Glutamatergic neuron (in vitro differentiated cells): ENCODE data around the gene CD44. TPM values are rescaled to one million over a fixed set of nuclear protein-coding genes. Genes with fewer than 3 reads are reported as not detected.

Source experiments
- DNase-seq: peaks from one replicate; pipeline ENCODE4 v3.0.0; 2022
- H3K27ac Mint-ChIP-seq: one replicate; pipeline ENCODE4 v1.8.0; 2020; ENCODE audit warnings: mild to moderate bottlenecking, mixed read lengths, inconsistent platforms; ENCODE audit not compliant: unreplicated experiment
- H3K27me3 Mint-ChIP-seq: one replicate; pipeline ENCODE4 v1.8.0; 2020; ENCODE audit warnings: mild to moderate bottlenecking, moderate library complexity, mixed read lengths, inconsistent platforms; ENCODE audit not compliant: unreplicated experiment
- H3K36me3 Mint-ChIP-seq: one replicate; pipeline ENCODE4 v1.8.0; 2020; ENCODE audit warnings: mild to moderate bottlenecking, mixed read lengths, inconsistent platforms; ENCODE audit not compliant: unreplicated experiment
- H3K4me1 Mint-ChIP-seq: one replicate; pipeline ENCODE4 v1.8.0; 2020; ENCODE audit warnings: mild to moderate bottlenecking, low read depth, mixed read lengths, inconsistent platforms; ENCODE audit not compliant: unreplicated experiment
- H3K4me3 Mint-ChIP-seq: one replicate; pipeline ENCODE4 v1.8.0; 2020; ENCODE audit warnings: mild to moderate bottlenecking, mixed read lengths, inconsistent platforms; ENCODE audit not compliant: unreplicated experiment
- H3K9me3 Mint-ChIP-seq: one replicate; pipeline ENCODE4 v1.8.0; 2020; ENCODE audit warnings: mild to moderate bottlenecking, moderate library complexity, mixed read lengths, inconsistent platforms; ENCODE audit not compliant: unreplicated experiment
- CTCF ChIP-seq: fragments of 200-600 bp; sonication (generic); IDR thresholded peaks from one replicate; pipeline ENCODE4 v1.5.0; 2021; ENCODE audit not compliant: partially characterized antibody, unreplicated experiment
- total RNA-seq: library from RNA; stranded (reverse); fragmentation: NEBNext Ultra II Directional; extraction: Animal tissue kit (Norgen Biotek cat#: 25700); gene quantifications from one replicate; pipeline ENCODE4 v1.2.1, GENCODE V29; 2021; ENCODE audit not compliant: unreplicated experiment

The CD44 gene
- total RNA-seq, 1 donor from 2014 or later: 0.71 TPM

GRCh38 chr11:35237351-35237750 is 98.4 kb downstream of the CD44 start:
- H3K4me3 Mint-ChIP-seq: no peak overlapping the region
- no peak for DNase-seq
- peaks cover 11% of the 10 kb centered on the region for H3K36me3 Mint-ChIP-seq
- no peaks in the 10 kb centered on the region for H3K4me1 Mint-ChIP-seq
- no peaks in the 10 kb centered on the region for H3K9me3 Mint-ChIP-seq
- H3K27me3 Mint-ChIP-seq: no peaks in the 10 kb centered on the region
- TF ChIP-seq CTCF: no peak
- H3K27ac Mint-ChIP-seq: no peak overlapping the region

- peak; percentile 96 for TF ChIP-seq CTCF
- Mint-ChIP-seq H3K4me3 (no peak overlapping the region), H3K4me1 (no peaks in the 10 kb centered on the region), H3K9me3 (no peaks in the 10 kb centered on the region), H3K27ac (no peak overlapping the region), H3K36me3 (peaks cover 11% of the 10 kb centered on the region), H3K27me3 (no peaks in the 10 kb centered on the region)
- peak; percentile 41 for DNase-seq
Measured at GRCh38 chr11:35237860-35238715, 99.1 kb downstream of the CD44 start.

DNA sequence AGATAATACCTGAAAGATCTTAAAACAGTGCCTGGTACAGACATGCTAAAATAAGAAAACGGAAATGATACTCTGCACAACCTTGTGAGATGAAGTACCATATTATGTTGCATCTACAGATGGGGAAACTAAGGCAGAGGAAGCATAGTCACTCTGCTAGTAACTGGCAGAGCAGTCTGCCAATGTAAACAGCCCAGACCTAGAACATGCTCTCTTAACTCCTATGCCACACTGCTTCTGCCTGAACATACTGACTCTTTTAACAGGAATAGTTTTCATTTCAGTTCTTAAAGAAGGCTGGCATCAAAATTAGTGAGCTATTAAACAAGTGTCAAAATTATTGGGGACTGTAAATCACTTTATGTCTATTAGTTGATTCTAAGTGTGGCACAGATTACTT is 99.9 kb downstream of the CD44 start:
- no peak for DNase-seq
- Mint-ChIP-seq H3K9me3 (no peaks in the 10 kb centered on the region), H3K4me3 (no peak overlapping the region), H3K36me3 (peaks cover 8% of the 10 kb centered on the region), H3K27ac (no peak overlapping the region), H3K4me1 (no peaks in the 10 kb centered on the region), H3K27me3 (no peaks in the 10 kb centered on the region)
- no peak for TF ChIP-seq CTCF

DNA sequence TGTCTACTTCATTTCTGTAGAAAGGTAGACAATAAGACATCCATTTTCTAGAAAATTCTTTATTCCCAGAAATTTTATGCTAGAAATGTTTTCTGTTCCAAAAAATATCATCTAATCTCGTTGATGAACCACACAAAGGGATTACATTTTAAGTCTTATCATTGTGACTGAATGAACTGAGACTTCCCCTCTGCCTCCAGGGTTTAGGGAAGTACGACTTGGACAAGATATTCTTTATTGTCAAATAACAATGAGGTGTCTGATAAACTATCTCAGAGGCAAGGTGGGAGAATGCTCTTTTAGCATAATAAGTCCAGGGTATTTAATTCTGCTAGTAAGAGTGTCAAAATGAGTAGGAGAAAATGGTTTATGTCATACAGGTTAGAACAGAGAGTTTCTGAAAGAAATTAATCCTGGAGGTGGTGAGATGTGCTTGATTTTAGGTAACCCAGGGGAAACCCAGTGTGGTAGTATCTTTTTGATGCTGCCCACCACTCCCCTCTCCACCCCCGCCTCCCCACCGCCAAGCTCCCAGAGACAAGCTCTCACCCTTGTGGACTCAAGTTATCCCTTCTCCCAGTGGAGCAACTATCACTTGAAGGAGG is 100.6 kb downstream of the CD44 start:
- H3K27me3 Mint-ChIP-seq: no peaks in the 10 kb centered on the region
- TF ChIP-seq CTCF: no peak
- DNase-seq: no peak
- no peak overlapping the region for H3K4me3 Mint-ChIP-seq
- no peaks in the 10 kb centered on the region for H3K9me3 Mint-ChIP-seq
- H3K36me3 Mint-ChIP-seq: peaks cover 6% of the 10 kb centered on the region
- H3K27ac Mint-ChIP-seq: no peak overlapping the region
- no peaks in the 10 kb centered on the region for H3K4me1 Mint-ChIP-seq

DNA sequence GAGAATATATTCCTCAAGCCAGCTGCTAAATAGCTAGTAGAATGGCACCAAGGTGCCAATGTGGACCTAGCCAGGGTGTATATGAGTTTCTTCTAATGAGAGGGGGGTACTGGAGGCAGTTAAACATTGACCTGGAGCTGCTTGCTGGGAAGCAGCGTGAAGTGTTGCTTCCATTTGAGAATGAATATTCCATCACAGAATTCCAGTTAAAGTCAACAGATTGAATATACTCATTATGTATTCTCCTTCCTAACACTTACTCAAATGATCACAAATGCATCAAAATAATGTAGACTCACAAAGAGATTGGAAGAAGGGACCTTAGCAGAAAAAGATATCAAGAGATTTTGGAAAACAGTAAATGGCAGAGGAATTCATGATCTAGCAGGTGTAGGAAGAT is 102.1 kb downstream of the CD44 start:
- TF ChIP-seq CTCF: no peak
- H3K27ac Mint-ChIP-seq: no peak overlapping the region
- H3K9me3 Mint-ChIP-seq: no peaks in the 10 kb centered on the region
- no peak for DNase-seq
- no peak overlapping the region for H3K4me3 Mint-ChIP-seq
- H3K4me1 Mint-ChIP-seq: no peaks in the 10 kb centered on the region
- H3K36me3 Mint-ChIP-seq: no peaks in the 10 kb centered on the region
- H3K27me3 Mint-ChIP-seq: peaks cover 3% of the 10 kb centered on the region
